H1 (cell line): Measurements from ENCODE around the gene TMPRSS9. TPM values are rescaled to one million over a fixed set of nuclear protein-coding genes. Genes with fewer than 3 reads are reported as not detected.

Source experiments
- BCL11A ChIP-seq, 2 experiments: IDR thresholded peaks; one replicate each; pipeline ENCODE4 v1.6.1; 2011; ENCODE audit warnings: low read depth in 2 of 2, low read length in 2 of 2, mild to moderate bottlenecking in 2 of 2
- CEBPB ChIP-seq: IDR thresholded peaks from 2 replicates; pipeline ENCODE4 v1.6.1; 2012; ENCODE audit warnings: low read depth, low read length
- CHD2 ChIP-seq: IDR thresholded peaks from 2 replicates; pipeline ENCODE4 v1.6.1; 2012; ENCODE audit warnings: low read length, improper control_type of control experiment
- GABPA ChIP-seq: IDR thresholded peaks from 2 replicates; pipeline ENCODE4 v1.6.1; 2011; ENCODE audit warnings: mild to moderate bottlenecking, low read length, moderate library complexity, borderline replicate concordance; ENCODE audit not compliant: insufficient read depth
- KDM4A ChIP-seq: IDR thresholded peaks from one replicate; pipeline ENCODE4 v1.7.1; 2012; ENCODE audit warnings: low read depth, mild to moderate bottlenecking, moderate library complexity, low read length, inconsistent platforms; ENCODE audit not compliant: severe bottlenecking
- KDM5A ChIP-seq: fragments of 200-600 bp; IDR thresholded peaks from 2 replicates; pipeline ENCODE4 v1.7.1; 2012; ENCODE audit warnings: mild to moderate bottlenecking, low read length, inconsistent platforms, mixed read lengths
- NANOG ChIP-seq: IDR thresholded peaks from 2 replicates; pipeline ENCODE4 v1.6.1; 2011; ENCODE audit warnings: low read length, low read depth, mild to moderate bottlenecking, inconsistent platforms; ENCODE audit not compliant: insufficient read depth, poor library complexity, severe bottlenecking
- SIN3A ChIP-seq, 2 experiments: IDR thresholded peaks in 1 of 2; conservative IDR thresholded peaks in 1 of 2; 2 replicates each; pipeline ENCODE4 v1.6.1; 2011 to 2012; ENCODE audit warnings: low read length in 2 of 2, improper control_type of control experiment in 1 of 2, low read depth in 1 of 2, mild to moderate bottlenecking in 1 of 2
- SIRT6 ChIP-seq: IDR thresholded peaks from one replicate; pipeline ENCODE4 v1.7.1; 2012; ENCODE audit warnings: low read length, inconsistent platforms
- SIX5 ChIP-seq: IDR thresholded peaks from 2 replicates; pipeline ENCODE4 v1.6.1; 2011; ENCODE audit warnings: mild to moderate bottlenecking, low read depth, low read length
- SP1 ChIP-seq: IDR thresholded peaks from 2 replicates; pipeline ENCODE4 v1.6.1; 2011; ENCODE audit warnings: low read depth, low read length
- polyA plus RNA-seq, 7 experiments: library from polyadenylated mRNA; depleted of rRNA in 3 of 7; stranded (reverse) in 5 of 7; unstranded in 2 of 7; fragments of >200 nt in 5 of 7; fragments of 200-250 nt in 2 of 7; gene quantifications; 1 replicate in 5 of 7; 2 replicates in 1 of 7; 4 replicates in 1 of 7; pipeline versions ENCODE4 v1.2.1 to v1.2.3, GENCODE V29; 2011 to 2013; ENCODE audit warnings: missing spikeins in 2 of 7, mixed read lengths in 2 of 7
- total RNA-seq: library from RNA; stranded (reverse); fragmentation: NEBNext Ultra II Directional; extraction: Animal tissue kit (Norgen Biotek cat#: 25700); gene quantifications from 2 replicates; pipeline ENCODE4 v1.2.1, GENCODE V29; 2021
- TF ChIP-seq, protein P1 (sequence below): IDR thresholded peaks from 2 replicates; pipeline ENCODE4 v1.6.1; 2012; ENCODE audit warnings: inconsistent platforms

TMPRSS9 gene
- total and polyA plus RNA-seq, 2 of the 8 experiments (the other 6 are each of a cell fraction or from before 2014, with no cell fraction given), result 0.15 to 0.19 TPM

DNA sequence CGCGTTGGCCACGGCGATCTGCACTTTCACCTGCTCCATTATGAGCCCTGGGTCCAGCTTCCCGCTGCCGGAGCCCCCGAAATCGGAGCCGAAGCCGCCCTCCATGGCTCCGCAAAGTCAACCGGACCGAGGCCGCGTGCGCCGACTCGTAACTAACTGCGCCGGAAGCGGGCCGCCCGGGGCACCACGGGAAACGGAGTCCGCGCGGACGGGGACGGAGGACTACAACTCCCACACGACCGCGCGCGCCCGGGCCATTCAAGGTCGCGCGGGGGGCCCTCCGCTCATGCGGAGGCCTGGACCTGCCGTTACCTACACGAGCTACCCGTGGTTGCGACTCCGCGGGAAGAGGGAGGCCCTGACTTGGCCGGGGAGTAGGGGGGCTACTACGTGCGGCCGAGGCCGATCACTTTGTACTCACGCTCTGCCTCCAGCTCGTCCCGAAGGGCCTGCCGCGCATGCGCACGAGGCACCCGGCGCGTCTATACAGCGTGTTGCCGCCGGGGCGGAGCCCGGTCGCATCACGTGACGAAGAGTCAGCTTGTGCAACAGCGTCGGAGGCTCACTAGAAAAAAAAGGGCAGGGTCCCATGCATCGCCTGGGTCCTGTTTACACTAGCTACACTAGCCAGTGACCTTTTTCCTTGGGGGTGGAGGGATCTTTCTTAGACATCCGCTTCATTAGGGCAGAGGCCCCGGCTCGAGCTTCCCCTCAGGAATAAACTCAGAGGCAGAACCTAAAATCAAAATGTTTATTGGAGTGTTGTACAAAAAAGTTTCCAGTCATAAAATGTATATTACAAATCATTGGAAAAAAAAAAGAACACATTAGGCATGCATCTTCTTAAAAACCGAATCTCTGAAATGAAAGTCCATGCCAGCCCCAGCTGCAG is 67.6 kb downstream of the TMPRSS9 start, which contains the start of gene TIMM13 (continued):
- TF ChIP-seq KDM4A (peak; percentile 80), BCL11A (IDR thresholded peaks at IDR 0.05; ENCODE audit: low read depth in 2 of 2, low read length in 2 of 2) (no peak), GABPA (peak; percentile 82; the same call in 1 of the 2 replicates), CHD2 (no peak; the same call in none of the 2 replicates), SIN3A (conservative IDR thresholded peaks at IDR 0.05 in 1 of 2, IDR thresholded peaks at IDR 0.05 in 1 of 2; ENCODE audit: low read depth in 1 of 2, low read length in 2 of 2) (peak; percentile 55 to 79; a peak in 2 of 4 replicates), SIX5 (peak; percentile 73), CEBPB (peak; percentile 99), SIRT6 (no peak), SP1 (peak; percentile 82; the same call in 1 of the 2 replicates), KDM5A (0 out of 2 replicates have a peak, but pooled peaks have one; percentile 29), NANOG (peak; percentile 6)
- TF ChIP-seq, protein P1, sequence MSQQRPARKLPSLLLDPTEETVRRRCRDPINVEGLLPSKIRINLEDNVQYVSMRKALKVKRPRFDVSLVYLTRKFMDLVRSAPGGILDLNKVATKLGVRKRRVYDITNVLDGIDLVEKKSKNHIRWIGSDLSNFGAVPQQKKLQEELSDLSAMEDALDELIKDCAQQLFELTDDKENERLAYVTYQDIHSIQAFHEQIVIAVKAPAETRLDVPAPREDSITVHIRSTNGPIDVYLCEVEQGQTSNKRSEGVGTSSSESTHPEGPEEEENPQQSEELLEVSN, result no peak
